Vagina (tissue), 2 donors: ENCODE results near the gene NLGN1.

Experiments
- POLR2A ChIP-seq, 2 donors: fragments of 450-650 bp; IDR thresholded peaks; one replicate each; pipeline ENCODE4 v1.6.1; 2017; ENCODE audit warnings: antibody characterized with exemption in 2 of 2, mild to moderate bottlenecking in 2 of 2, moderate library complexity in 2 of 2
- TF ChIP-seq, protein P1 (sequence below), 3 experiments: fragments of 450-650 bp in 2 of 3; fragments of 200-600 bp in 1 of 3; sonication (generic) in 1 of 3; IDR thresholded peaks; one replicate each; pipeline ENCODE4 v1.5.1; 2017 to 2019; ENCODE audit warnings: antibody characterized with exemption in 3 of 3, mild to moderate bottlenecking in 2 of 3, moderate library complexity in 2 of 3

- no peak for TF ChIP-seq POLR2A (IDR thresholded peaks at IDR 0.05)
- TF ChIP-seq, protein P1, sequence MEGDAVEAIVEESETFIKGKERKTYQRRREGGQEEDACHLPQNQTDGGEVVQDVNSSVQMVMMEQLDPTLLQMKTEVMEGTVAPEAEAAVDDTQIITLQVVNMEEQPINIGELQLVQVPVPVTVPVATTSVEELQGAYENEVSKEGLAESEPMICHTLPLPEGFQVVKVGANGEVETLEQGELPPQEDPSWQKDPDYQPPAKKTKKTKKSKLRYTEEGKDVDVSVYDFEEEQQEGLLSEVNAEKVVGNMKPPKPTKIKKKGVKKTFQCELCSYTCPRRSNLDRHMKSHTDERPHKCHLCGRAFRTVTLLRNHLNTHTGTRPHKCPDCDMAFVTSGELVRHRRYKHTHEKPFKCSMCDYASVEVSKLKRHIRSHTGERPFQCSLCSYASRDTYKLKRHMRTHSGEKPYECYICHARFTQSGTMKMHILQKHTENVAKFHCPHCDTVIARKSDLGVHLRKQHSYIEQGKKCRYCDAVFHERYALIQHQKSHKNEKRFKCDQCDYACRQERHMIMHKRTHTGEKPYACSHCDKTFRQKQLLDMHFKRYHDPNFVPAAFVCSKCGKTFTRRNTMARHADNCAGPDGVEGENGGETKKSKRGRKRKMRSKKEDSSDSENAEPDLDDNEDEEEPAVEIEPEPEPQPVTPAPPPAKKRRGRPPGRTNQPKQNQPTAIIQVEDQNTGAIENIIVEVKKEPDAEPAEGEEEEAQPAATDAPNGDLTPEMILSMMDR (IDR thresholded peaks at IDR 0.05), result no peak
These were observed 675.1 kb downstream of the NLGN1 start for GRCh38 chr3:174072675-174073074.
